Keratinocyte (primary cell): ENCODE data around the gene CYSTM1.

ENCODE experiments used
- EZH2 ChIP-seq: IDR thresholded peaks from one replicate; pipeline ENCODE4 v1.6.1; 2012; ENCODE audit warnings: inconsistent platforms, mild to moderate bottlenecking, low read length, moderate library complexity
- TF ChIP-seq, protein P1 (sequence below), 3 experiments: IDR thresholded peaks in 1 of 3; conservative IDR thresholded peaks in 1 of 3; optimal IDR thresholded peaks in 1 of 3; 2 replicates in 2 of 3; 3 replicates in 1 of 3; pipeline versions ENCODE3 to v1.5.1; 2011; ENCODE audit warnings: low read length in 3 of 3, mild to moderate bottlenecking in 3 of 3, moderate library complexity in 2 of 3, control low read depth in 1 of 3, inconsistent platforms in 1 of 3; ENCODE audit not compliant: insufficient read depth in 2 of 3; ENCODE audit errors: extremely low read depth in 1 of 3

DNA sequence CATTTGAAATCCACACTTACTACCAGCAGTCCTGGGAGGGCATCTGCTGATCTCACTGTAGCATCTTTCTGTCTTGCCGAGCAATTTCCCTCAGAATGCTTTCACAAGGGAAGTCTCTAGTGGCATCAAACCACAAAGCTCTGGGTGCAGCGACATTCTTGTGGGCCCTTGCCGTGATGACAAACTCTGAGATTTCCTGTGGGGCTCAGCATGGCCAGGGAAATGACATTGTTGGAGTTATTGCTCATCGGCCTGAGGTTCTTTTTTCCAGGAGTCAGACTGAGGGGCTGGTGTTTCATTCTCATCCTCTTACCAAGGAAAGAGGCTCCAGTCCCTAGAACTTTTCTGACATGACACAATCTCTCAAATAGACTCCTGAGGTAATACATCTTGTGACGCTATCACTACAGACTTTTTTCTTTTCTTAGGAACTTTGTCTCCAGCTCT is 76.6 kb downstream of the CYSTM1 start:
- TF ChIP-seq, protein P1, sequence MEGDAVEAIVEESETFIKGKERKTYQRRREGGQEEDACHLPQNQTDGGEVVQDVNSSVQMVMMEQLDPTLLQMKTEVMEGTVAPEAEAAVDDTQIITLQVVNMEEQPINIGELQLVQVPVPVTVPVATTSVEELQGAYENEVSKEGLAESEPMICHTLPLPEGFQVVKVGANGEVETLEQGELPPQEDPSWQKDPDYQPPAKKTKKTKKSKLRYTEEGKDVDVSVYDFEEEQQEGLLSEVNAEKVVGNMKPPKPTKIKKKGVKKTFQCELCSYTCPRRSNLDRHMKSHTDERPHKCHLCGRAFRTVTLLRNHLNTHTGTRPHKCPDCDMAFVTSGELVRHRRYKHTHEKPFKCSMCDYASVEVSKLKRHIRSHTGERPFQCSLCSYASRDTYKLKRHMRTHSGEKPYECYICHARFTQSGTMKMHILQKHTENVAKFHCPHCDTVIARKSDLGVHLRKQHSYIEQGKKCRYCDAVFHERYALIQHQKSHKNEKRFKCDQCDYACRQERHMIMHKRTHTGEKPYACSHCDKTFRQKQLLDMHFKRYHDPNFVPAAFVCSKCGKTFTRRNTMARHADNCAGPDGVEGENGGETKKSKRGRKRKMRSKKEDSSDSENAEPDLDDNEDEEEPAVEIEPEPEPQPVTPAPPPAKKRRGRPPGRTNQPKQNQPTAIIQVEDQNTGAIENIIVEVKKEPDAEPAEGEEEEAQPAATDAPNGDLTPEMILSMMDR (optimal IDR thresholded peaks at IDR 0.05 in 1 of 3, IDR thresholded peaks at IDR 0.05 in 1 of 3, conservative IDR thresholded peaks at IDR 0.05 in 1 of 3; ENCODE audit: extremely low read depth in 1 of 3, insufficient read depth in 2 of 3, low read length in 3 of 3): no peak
- TF ChIP-seq EZH2: no peak
